HG03064 (cell line): ENCODE results near the gene ANKRD13A.

ENCODE experiments used
- ATAC-seq: cut with Tn5 transposase; IDR thresholded peaks from one replicate; pipeline ENCODE4 v1.9.1; 2021; ENCODE audit warnings: low read depth; ENCODE audit not compliant: unreplicated experiment

Gene ANKRD13A

GRCh38 chr12:109998904-109999648 is at the start of gene ANKRD13A:
ANKRD13A (plus strand) TSS chr12:109999430; CDS start chr12:109999689, 259 bp downstream.
- peak; percentile 41 for ATAC-seq

GRCh38 chr12:109950625-109951024 is 48.6 kb upstream of the ANKRD13A start:
- no peak for ATAC-seq

- no peak for ATAC-seq
Measured at GRCh38 chr12:109951136-109951535, 48.1 kb upstream of the ANKRD13A start.

- no peak for ATAC-seq
Measured at GRCh38 chr12:109951751-109952150, 47.5 kb upstream of the ANKRD13A start.

GRCh38 chr12:109952160-109952858 is 46.9 kb upstream of the ANKRD13A start:
- no peak for ATAC-seq

- no peak for ATAC-seq
Measured at GRCh38 chr12:109952873-109953272, 46.4 kb upstream of the ANKRD13A start.

- ATAC-seq = no peak
Measured at GRCh38 chr12:109953656-109954055, 45.6 kb upstream of the ANKRD13A start.

GRCh38 chr12:109958374-109958773 is 40.9 kb upstream of the ANKRD13A start:
- no peak for ATAC-seq

- ATAC-seq = no peak
Measured at GRCh38 chr12:109959411-109960093, 39.7 kb upstream of the ANKRD13A start.

- no peak for ATAC-seq
Measured at GRCh38 chr12:109961201-109961600, 38.0 kb upstream of the ANKRD13A start.

GRCh38 chr12:109961612-109962011 is 37.6 kb upstream of the ANKRD13A start:
- ATAC-seq = no peak

- no peak for ATAC-seq
Measured at GRCh38 chr12:109962398-109962797, 36.8 kb upstream of the ANKRD13A start.

GRCh38 chr12:109963330-109963729 is 35.9 kb upstream of the ANKRD13A start:
- ATAC-seq = no peak

- ATAC-seq = no peak
Measured at GRCh38 chr12:109963743-109964429, 35.3 kb upstream of the ANKRD13A start.

- ATAC-seq = no peak
Measured at GRCh38 chr12:109966546-109966945, 32.7 kb upstream of the ANKRD13A start.

- no peak for ATAC-seq
Measured at GRCh38 chr12:109967383-109968031, 31.7 kb upstream of the ANKRD13A start.

- ATAC-seq = no peak
Measured at GRCh38 chr12:109968032-109968420, 31.2 kb upstream of the ANKRD13A start.

GRCh38 chr12:109968801-109969200 is 30.4 kb upstream of the ANKRD13A start:
- ATAC-seq = no peak

- ATAC-seq = no peak
Measured at GRCh38 chr12:109972821-109973220, 26.4 kb upstream of the ANKRD13A start.

- ATAC-seq = no peak
Measured at GRCh38 chr12:109981311-109981710, 17.9 kb upstream of the ANKRD13A start.
